NT2/D1 (cell line): ENCODE data around the gene SRMS.

Experiments used
- SUZ12 ChIP-seq: IDR thresholded peaks from 2 replicates; pipeline ENCODE4 v1.6.1; 2011; ENCODE audit not compliant: insufficient read length, insufficient read depth; ENCODE audit errors: extremely low read depth
- YY1 ChIP-seq: IDR thresholded peaks from 2 replicates; pipeline ENCODE4 v1.6.1; 2011; ENCODE audit not compliant: insufficient read length, insufficient read depth
- ZNF274 ChIP-seq: IDR thresholded peaks from 2 replicates; pipeline ENCODE4 v1.6.1; 2011; ENCODE audit warnings: mild to moderate bottlenecking, low read depth, low read length

- no peak for TF ChIP-seq YY1
- no peak for TF ChIP-seq SUZ12
- TF ChIP-seq ZNF274: no peak
Observed at GRCh38 chr20:63591147-63591533, 43.6 kb upstream of the SRMS start.
